HG03108 (cell line): ENCODE measurements around the gene ADGRF1.
"Not testable (repeated sequence)": the region's sequence is repeated elsewhere in the genome, so short reads cannot be mapped to it uniquely, and the experiment has no call there.

Source experiments
- ATAC-seq: cut with Tn5 transposase; IDR thresholded peaks from one replicate; pipeline ENCODE4 v1.9.1; 2021; ENCODE audit warnings: moderate library complexity; ENCODE audit not compliant: unreplicated experiment

ADGRF1 gene

GRCh38 chr6:47061309-47062300, 19.5 kb upstream of the ADGRF1 start:
- ATAC-seq = no peak

- no peak for ATAC-seq
Observed at GRCh38 chr6:47059216-47059885, 17.2 kb upstream of the ADGRF1 start.

GRCh38 chr6:47057830-47058540, 15.9 kb upstream of the ADGRF1 start:
- ATAC-seq = no peak

DNA sequence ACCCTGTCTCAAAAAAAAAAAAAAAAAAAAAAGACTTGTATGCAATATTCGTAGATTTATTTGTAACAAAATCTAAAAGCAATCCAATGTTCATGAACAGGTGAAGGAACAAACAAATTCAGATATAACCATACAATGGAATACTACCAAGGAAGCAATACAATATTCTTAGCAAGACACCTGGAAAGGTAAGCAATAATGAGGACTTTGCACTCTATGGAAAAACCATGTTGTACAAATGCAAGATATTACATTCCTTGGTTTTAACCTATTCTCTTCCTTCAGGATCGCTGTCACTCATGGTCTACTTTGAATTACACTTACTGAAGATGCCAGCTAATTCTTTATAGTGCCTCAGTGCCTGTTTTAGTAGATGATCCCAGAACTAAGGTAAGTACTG, 14.7 kb upstream of the ADGRF1 start:
- no peak for ATAC-seq

DNA sequence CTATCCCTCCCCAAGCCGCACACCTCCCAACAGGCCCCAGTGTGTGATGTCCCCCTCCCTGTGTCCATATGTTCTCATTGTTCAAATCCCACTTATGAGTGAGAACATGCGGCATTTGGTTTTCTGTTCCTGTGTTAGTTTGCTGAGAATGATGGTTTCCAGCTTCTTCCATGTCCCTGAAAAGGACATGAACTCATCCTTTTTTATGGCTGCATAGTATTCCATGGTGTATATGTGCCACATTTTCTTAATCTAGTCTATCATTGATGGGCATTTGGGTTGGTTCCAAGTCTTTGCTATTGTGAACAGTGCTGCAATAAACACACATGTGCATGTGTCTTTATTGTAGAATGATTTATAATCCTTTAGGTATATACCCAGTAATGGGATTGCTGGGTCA, 12.2 kb upstream of the ADGRF1 start:
- not testable (repeated sequence) for ATAC-seq

DNA sequence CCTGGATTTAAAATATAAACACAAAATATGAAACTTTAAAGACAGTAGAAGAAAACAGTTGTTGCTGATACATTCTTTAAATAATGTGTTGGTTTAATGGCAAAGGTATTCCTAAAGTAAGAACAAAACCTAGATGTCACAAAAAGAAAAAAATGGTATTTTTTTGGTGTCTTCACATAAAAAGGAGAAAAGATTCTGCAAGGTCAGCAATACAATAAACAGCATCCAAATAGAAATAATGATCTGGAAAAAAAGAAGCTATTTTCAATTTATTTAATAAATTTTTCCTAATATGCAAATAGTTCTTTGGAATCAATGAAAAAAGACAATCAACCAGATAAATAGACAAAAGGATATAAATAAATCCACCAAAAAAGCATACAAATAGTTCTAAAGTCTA, 6.5 kb upstream of the ADGRF1 start:
- no peak for ATAC-seq

DNA sequence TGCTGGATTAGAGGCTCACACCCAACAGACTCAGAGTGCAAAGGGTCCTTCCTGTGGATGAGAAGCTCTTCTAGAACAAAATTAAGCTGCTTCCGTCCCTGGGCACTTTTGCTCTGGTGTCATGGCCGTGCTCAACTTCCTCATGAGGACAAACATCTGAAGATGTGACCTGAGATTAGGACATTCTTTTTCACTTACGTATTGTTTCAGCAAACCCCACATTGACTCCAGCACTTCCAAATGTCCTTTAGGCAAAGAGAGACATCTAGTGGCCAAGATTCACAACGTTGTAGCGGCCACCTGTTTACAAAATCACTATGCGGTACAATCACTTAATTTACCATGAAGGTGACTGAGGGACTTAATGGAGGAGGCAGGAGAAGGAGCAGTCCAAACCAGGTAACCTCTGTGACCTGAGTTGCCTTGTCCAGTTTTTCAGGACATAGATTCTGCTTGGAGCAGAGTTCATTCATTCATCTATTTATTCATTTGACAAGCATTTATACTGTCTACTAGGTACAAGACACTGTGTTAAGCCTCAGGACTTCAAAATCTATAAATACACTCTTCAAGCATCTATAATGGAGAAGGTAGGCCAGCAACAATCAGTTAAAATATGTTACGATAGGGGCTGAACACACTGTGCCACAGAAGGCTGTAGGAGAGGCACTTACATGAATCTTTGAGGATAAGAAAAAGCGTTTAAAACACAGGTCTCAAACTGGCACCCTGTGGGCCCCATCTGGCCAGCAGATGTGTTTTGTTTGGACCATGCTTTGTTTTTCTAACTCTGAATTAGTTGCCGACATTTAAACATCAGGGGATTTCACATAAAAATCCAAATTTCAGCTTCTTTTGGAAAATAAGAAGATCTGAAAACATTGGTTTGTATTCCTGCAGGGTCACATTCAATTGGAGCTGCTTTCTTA, 5.6 kb upstream of the ADGRF1 start:
- no peak for ATAC-seq

DNA sequence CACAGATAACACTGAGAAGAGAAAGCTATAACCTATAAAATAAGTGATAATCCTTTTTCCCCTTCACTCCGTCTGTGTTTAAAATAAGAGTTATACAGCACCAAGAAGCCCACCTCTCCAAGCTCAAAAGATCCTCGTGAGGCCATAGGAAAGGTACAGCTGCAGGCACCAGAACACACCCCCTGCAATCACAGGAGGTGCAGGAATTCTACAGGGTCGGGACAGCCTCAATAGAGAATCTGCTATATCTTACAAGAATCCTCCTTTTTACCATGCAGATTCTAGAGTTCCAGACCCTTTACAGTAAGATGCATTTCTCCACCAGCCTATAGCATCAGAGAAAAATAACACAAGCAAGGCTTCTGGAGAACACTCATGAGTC, 5.0 kb upstream of the ADGRF1 start:
- no peak for ATAC-seq

DNA sequence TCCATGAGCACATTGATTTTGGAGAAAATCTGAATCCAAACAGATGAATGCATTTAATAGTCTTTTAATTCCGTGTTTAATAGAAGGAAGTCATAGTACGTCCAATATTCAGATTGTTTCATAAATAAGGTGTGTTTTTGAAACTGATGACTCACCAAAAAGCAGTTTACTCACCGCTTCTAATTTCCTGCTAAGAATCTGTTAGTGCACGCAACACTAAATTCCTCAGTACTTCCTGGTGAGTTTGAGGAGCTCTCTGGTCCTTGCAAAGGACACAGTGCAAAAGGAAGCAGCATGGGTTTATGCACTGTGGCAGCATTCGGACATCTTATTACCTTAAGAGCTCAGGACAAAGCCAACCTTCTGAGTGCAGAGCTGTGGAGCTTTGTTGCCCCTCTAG, 2.3 kb upstream of the ADGRF1 start:
- no peak for ATAC-seq

DNA sequence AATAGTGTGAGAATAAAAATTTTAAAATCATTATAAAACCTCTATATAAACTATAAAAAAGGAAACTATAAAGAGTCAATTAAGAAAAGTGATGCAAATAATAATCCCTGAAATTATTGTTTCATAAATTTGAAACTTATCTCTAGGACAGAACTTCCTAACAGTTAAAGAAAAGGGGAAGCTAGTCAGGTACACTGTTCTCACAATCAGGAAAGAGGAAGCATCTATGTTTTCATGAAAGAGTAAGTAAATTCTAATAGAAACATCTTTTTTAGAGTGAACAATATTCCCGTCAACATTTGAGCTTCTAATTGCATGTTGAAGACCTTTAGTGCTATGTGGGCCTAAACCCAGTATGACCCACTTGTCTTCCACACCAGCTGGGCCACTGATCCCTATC, 1.2 kb upstream of the ADGRF1 start:
- no peak for ATAC-seq

GRCh38 chr6:47041741-47042140, 391 bp downstream of the ADGRF1 start:
- no peak for ATAC-seq

- ATAC-seq = no peak
Observed at GRCh38 chr6:47034926-47035325, 7.2 kb downstream of the ADGRF1 start.

DNA sequence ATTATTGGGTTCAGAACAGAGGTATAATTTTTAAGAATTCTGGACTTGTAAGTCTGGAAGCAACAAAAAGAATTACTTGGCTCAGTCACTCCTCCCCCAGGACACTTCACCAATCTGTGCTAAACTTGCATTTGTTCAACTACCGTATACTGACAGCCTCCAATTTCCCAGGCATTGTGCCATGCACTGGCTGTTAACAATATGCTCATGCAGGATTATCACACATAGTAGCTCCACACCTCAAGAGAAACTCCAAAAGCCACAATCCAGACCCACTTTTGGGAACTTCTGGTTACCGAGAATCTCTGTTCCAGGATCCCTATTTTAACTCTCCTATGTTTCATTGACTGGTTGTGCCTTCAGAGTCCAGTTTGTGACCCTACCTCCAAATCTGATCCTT, 7.7 kb downstream of the ADGRF1 start:
- ATAC-seq = no peak

- ATAC-seq = no peak
Observed at GRCh38 chr6:47032974-47033765, 9.0 kb downstream of the ADGRF1 start.

GRCh38 chr6:47031656-47032055, 10.5 kb downstream of the ADGRF1 start:
- ATAC-seq = no peak

GRCh38 chr6:47029865-47030561, 12.1 kb downstream of the ADGRF1 start:
- no peak for ATAC-seq

DNA sequence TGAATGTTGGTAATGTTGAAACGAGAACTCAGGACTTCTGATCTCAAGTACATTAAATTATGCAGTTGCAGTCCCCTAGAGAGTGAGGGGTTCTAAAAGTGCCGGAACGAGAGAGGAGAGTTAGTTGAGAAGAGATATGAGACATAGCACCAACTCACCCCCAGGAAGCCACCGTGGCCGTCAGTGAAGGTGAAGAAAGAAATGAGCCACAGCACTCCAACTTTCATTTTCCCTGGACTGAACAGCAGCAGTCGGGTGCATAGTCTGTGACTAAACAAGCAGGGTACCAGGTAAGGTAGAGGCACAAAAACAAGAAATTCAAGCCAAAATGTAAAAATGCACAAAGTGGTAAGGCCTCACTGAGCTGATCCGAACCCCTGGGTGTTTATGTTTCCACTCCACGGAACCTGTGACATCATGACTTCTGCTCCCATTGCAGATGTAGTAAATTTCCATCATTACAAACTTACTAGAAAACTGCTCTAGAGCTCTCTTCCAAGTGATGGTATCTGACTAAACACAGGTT, 13.2 kb downstream of the ADGRF1 start:
- ATAC-seq = no peak

GRCh38 chr6:47027315-47027714, 14.8 kb downstream of the ADGRF1 start:
- no peak for ATAC-seq

- no peak for ATAC-seq
Observed at GRCh38 chr6:47026679-47027078, 15.5 kb downstream of the ADGRF1 start.
